ENCODE measurements around the gene GNB5. TPM values are rescaled to one million over a fixed set of nuclear protein-coding genes. Genes with fewer than 3 reads are reported as not detected.
"Not testable (repeated sequence)": the region's sequence is repeated elsewhere in the genome, so short reads cannot be mapped to it uniquely, and the experiment has no call there.

Gene GNB5
- total RNA-seq, 1 experiment from 2014 or later: 29.8 TPM

DNA sequence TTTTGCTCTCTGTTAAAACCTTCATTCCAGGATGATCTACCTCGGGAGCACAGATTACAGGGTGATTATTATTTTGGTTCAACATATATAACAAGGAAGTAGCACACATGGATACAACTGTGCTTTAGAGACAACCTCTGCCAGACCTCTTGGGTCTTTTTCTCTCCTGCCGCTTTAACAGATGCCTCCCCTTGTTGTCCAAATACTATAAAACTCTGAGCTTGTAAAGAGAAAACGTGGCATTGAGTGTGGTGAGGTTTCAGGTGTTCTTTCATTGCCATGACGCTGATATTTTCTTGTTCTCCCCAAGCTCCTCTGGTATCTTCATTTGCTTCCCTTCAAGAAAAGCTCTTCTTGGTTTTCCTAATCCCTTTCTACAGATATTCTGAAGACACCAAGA is 107.6 kb downstream of the GNB5 start:
- no peak overlapping the region for H3K23ac ChIP-seq (ENCODE audit: insufficient read length, low read depth, low read length)

GRCh38 chr15:52083037-52083359 is 108.2 kb downstream of the GNB5 start:
- no CpG with 5 or more reads among the region's 1 CpG for WGBS (ENCODE audit: extremely low coverage, insufficient read length, low lambda C conversion rate)
- not testable (repeated sequence) for H3K27ac Mint-ChIP-seq

More for the DNA sequence above, 107.6 kb downstream of the GNB5 start:
- Mint-ChIP-seq H3K27me3 (ENCODE audit: low read depth) (no peaks in the 10 kb centered on the region), H3K36me3 (ENCODE audit: insufficient read depth in 1 of 3, low read depth in 3 of 3) (no peaks in the 10 kb centered on the region), H3K4me3 (no peak overlapping the region), H3K4me1 (peaks cover 13 to 18% of the 10 kb centered on the region in 2 experiments; a peak in 3 of 4 replicates), H3K27ac (no peak overlapping the region), H3K9me3 (no peaks in the 10 kb centered on the region)
- Histone ChIP-seq H3K56ac (ENCODE audit: insufficient read length, low read depth, low read length) (no peak overlapping the region), H3K18ac (ENCODE audit: insufficient read length, low read depth, low read length) (no peak overlapping the region), H3K23me2 (ENCODE audit: insufficient read length, low read depth, low read length, poor library complexity, severe bottlenecking) (no peaks in the 10 kb centered on the region), H3K9ac (ENCODE audit: extremely low read depth, insufficient read length, low read length) (no peak overlapping the region), H3K4me2 (ENCODE audit: insufficient read depth, insufficient read length, low read length) (no peak overlapping the region), H3K4ac (ENCODE audit: low read depth, low read length) (no peak overlapping the region), H4K91ac (ENCODE audit: insufficient read length, low read depth, low read length) (no peak overlapping the region), H2AFZ (ENCODE audit: low read length) (no peak overlapping the region), H3K14ac (ENCODE audit: insufficient read depth, low read length) (no peak overlapping the region), H4K8ac (replicated peaks; ENCODE audit: insufficient read length, low read depth, low read length) (no peak overlapping the region), H3K79me2 (ENCODE audit: insufficient read depth, low read length) (no peaks in the 10 kb centered on the region), H2AK5ac (ENCODE audit: insufficient read length, low read length) (no peak overlapping the region), H3K27ac (ENCODE audit: insufficient read length, low read depth, low read length) (no peak overlapping the region), H4K5ac (ENCODE audit: insufficient read length, low read depth, low read length) (no peak overlapping the region), H4K20me1 (ENCODE audit: control insufficient read depth, insufficient read depth, insufficient read length) (no peaks in the 10 kb centered on the region), H3K4me1 (ENCODE audit: insufficient read depth, low read length) (no peaks in the 10 kb centered on the region), H2BK5ac (ENCODE audit: insufficient read length, low read length) (no peak overlapping the region), H3K27me3 (ENCODE audit: insufficient read depth, low read length) (no peaks in the 10 kb centered on the region), H3K79me1 (ENCODE audit: insufficient read depth, low read depth, low read length, poor library complexity, severe bottlenecking) (no peaks in the 10 kb centered on the region), H2BK120ac (ENCODE audit: low read depth, low read length, poor library complexity, severe bottlenecking) (no peak overlapping the region), H3K9me3 (ENCODE audit: control insufficient read depth, low read depth, low read length) (no peaks in the 10 kb centered on the region), H3T11ph (ENCODE audit: low read length) (no peak overlapping the region), H2BK20ac (ENCODE audit: low read depth, low read length, poor library complexity, severe bottlenecking) (no peak overlapping the region), H2BK12ac (ENCODE audit: insufficient read length, low read depth, low read length) (no peak overlapping the region), H2BK15ac (ENCODE audit: low read depth, low read length) (no peak overlapping the region)
- TF ChIP-seq, protein P1, sequence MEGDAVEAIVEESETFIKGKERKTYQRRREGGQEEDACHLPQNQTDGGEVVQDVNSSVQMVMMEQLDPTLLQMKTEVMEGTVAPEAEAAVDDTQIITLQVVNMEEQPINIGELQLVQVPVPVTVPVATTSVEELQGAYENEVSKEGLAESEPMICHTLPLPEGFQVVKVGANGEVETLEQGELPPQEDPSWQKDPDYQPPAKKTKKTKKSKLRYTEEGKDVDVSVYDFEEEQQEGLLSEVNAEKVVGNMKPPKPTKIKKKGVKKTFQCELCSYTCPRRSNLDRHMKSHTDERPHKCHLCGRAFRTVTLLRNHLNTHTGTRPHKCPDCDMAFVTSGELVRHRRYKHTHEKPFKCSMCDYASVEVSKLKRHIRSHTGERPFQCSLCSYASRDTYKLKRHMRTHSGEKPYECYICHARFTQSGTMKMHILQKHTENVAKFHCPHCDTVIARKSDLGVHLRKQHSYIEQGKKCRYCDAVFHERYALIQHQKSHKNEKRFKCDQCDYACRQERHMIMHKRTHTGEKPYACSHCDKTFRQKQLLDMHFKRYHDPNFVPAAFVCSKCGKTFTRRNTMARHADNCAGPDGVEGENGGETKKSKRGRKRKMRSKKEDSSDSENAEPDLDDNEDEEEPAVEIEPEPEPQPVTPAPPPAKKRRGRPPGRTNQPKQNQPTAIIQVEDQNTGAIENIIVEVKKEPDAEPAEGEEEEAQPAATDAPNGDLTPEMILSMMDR (conservative IDR thresholded peaks at IDR 0.05): no peak
- no CpG with 5 or more reads among the region's 4 CpGs for WGBS (ENCODE audit: extremely low coverage, insufficient read length, low lambda C conversion rate)
- DNase-seq: no peak

More at GRCh38 chr15:52083037-52083359, 108.2 kb downstream of the GNB5 start:
- H3K27ac ChIP-seq (ENCODE audit: insufficient read length, low read depth, low read length); H3K9me3 Mint-ChIP-seq; H3K4me2 ChIP-seq (ENCODE audit: insufficient read depth, insufficient read length, low read length); H3K23me2 ChIP-seq (ENCODE audit: insufficient read length, low read depth, low read length, poor library complexity, severe bottlenecking); H3K79me1 ChIP-seq (ENCODE audit: insufficient read depth, low read depth, low read length, poor library complexity, severe bottlenecking); H3T11ph ChIP-seq (ENCODE audit: low read length); H2BK120ac ChIP-seq (ENCODE audit: low read depth, low read length, poor library complexity, severe bottlenecking); H3K23ac ChIP-seq (ENCODE audit: insufficient read length, low read depth, low read length); H3K4me3 Mint-ChIP-seq; H3K9me3 ChIP-seq (ENCODE audit: control insufficient read depth, low read depth, low read length); DNase-seq; H3K79me2 ChIP-seq (ENCODE audit: insufficient read depth, low read length); H2BK15ac ChIP-seq (ENCODE audit: low read depth, low read length); H3K27me3 ChIP-seq (ENCODE audit: insufficient read depth, low read length); H3K4me1 ChIP-seq (ENCODE audit: insufficient read depth, low read length); H3K14ac ChIP-seq (ENCODE audit: insufficient read depth, low read length); H3K56ac ChIP-seq (ENCODE audit: insufficient read length, low read depth, low read length); H4K20me1 ChIP-seq (ENCODE audit: control insufficient read depth, insufficient read depth, insufficient read length); H2BK5ac ChIP-seq (ENCODE audit: insufficient read length, low read length); H3K27me3 Mint-ChIP-seq (ENCODE audit: low read depth); H4K91ac ChIP-seq (ENCODE audit: insufficient read length, low read depth, low read length); H3K4ac ChIP-seq (ENCODE audit: low read depth, low read length); H2BK20ac ChIP-seq (ENCODE audit: low read depth, low read length, poor library complexity, severe bottlenecking); H4K8ac ChIP-seq (replicated peaks; ENCODE audit: insufficient read length, low read depth, low read length); H3K9ac ChIP-seq (ENCODE audit: extremely low read depth, insufficient read length, low read length); H4K5ac ChIP-seq (ENCODE audit: insufficient read length, low read depth, low read length); H2BK12ac ChIP-seq (ENCODE audit: insufficient read length, low read depth, low read length); H2AK5ac ChIP-seq (ENCODE audit: insufficient read length, low read length); H3K36me3 Mint-ChIP-seq (ENCODE audit: insufficient read depth in 1 of 3, low read depth in 3 of 3); H2AFZ ChIP-seq (ENCODE audit: low read length); H3K18ac ChIP-seq (ENCODE audit: insufficient read length, low read depth, low read length): not testable (repeated sequence)
- H3K4me1 Mint-ChIP-seq: peaks cover 13 to 18% of the 10 kb centered on the region in 2 experiments; a peak in 3 of 4 replicates

Measured in H9 (cell line).